NCI-H2196 treated with DMSO at 0.1 percent for 48 hours (cell line): ENCODE measurements around the gene URB1.

Source experiments
- DNase-seq: peaks from one replicate; lab custom pipeline; 2025; ENCODE audit not compliant: unreplicated experiment; lab: John Stamatoyannopoulos, UW

Gene URB1

DNA sequence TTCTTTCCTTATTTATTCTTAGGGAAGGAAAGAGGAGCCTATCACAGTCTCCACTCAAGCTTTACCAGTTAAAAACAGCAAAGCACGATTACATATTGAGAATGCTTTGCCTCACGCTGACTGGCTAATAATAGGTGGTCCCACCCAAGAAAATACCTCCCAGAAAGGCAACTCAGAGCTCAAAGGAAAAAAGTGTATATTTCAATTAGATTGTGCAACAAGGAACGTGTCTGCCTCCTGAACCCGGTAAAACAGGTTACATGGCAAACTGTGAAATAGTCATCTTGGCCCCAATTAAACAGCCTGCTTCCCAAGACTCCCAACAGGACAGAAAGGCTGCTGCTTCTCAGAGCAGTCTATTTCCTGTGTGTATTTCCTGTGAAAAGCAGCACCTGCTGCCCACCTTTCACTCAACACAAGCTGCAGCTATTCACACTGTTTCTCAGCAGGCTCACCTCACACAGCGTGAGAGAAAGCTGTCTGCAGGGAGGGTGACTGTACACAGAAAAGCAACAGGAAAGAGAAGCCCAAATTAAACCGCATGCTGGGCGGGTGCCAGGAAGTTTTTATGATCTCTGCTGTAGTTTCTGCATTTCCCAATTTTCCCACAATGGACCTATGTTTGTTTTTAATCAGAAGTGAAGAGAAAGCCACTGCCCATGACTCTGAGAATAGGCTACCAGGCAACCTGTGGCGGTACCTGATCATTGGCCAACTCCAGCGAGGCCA is 44.0 kb downstream of the URB1 start:
- no peak for DNase-seq

DNA sequence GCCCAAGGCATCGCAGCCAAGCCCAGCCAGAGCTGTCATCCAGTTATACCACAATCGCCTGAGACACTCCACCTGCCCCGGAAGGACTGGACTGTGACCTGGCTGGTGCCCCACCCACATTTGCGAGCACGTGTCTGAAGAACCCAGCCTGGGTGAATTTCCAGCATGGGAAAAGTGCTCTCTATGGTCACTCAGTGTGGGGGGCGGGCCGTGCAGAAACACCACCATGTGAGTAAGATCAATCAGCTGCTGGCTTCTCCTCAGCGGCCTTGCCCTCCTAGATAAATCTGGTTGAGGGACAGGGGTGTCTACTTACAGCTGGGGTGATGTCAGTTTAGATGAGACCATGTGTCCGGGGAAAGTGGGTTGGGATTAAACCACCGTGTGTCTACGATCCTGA is 44.8 kb downstream of the URB1 start:
- DNase-seq, result no peak

DNA sequence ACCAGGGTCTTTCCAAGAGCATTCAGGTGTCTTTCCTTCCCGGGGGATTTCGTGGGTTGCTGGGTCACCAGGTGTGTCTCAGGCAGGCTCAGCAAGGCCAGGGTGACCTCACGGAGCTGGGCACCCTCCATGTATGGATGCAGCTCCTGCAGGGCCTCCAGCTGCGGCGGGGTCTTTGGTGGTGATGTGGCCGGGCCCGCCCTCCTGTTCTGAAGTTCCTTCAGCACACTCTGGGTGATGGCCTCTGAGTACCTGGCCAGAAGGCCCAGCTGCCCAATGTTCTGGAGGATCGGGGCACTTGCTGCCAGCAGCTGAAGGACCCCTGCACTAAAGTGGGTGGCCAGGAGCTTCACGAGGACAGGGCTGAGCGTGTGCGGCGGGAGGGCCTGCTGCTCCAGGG is 45.5 kb downstream of the URB1 start:
- no peak for DNase-seq

DNA sequence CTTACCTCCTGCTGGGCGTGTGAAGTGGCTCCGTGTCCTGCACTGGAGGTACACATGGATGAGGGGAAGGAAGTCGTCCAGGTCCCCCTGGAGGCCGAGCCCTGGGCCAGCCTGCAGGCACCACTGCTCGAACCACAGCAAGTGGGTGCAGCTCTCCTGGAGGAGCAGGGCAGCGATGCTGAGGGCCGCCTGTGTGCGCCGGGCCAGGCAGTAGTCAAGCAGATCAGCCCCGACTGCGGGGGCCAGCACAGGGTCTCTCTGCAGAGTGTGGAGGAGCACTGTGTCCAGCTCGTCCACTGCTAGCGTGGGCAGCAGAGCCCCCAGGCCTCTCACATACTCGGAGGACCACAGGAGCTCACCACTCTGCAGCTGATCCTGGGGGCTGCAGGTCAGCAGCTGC is 45.9 kb downstream of the URB1 start:
- no peak for DNase-seq

DNA sequence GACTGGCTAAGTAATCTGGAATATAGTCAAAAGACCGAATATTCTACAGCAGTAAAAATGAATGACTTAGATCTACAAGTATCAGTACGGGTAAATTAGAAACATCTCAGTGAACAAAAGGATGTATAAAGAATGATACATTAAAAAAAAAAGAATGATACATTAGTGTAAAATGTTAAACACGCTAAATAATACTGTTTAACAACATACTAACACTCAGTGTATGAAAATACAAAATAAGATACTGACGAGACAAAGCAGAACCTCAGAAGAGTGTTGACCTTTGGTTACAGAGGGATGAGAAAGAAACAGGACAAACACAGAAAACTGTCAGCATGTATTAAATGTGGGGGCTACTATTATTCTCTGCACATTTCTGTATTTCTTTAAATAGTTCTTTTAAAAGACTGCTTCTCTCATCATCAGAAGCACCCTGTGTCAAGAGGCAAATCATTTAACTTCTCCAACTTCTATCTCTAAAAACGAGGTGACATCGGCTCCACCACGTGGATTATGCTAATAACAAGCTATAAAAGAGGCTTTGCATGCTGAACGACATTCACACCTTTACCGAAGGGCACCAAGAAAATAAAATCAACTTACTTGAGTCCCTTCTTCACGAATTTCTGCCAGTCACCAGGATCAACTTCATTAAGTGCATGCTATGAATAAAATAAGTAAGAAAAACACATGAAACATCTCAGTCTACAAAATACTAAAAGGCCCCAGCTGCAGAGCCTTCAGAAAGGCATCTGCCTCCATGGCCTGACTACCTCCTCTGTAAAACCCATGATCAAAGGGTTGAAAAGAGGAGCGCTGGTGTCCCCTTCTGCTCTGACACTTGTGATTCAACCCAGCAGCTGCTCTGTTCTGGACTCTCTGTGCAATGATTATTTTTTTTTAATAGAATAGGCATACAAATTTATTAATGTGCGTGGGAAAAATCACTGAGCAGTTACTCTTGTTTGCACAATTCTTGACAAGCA is 51.7 kb downstream of the URB1 start:
- DNase-seq, result no peak

DNA sequence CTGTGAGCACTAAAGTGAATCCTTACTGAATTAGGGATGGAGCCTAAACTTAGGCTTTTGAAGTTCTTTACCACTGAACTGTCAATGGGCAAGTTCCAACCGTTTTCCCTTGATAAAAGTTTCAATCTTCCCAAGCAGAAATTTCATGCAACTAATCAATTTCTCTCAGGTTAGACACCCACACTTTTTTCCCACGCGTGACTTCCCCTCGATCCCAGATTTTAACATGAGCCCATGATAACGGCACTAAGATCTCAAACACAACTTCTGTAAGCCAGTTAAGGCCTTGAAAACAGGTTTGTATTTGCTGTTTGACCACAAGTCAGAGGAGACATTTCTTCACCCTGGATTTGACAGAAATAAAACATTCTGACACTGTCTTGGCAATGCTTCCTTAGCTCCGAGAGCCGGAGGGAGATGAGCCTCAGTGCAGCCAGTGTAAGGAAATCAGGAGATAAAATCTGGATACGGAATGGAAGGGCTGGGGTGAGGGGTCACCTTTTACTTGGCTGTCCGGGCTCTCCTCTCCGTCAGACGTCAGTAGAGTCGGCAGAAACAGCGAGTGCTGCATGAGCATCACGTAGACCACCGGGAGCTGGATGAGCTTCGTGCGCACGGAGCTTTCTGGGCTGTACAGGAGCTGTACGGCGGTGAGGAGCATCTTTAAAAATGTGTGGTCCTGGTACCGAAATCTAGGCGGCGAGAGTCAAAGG is 54.4 kb downstream of the URB1 start:
- no peak for DNase-seq

DNA sequence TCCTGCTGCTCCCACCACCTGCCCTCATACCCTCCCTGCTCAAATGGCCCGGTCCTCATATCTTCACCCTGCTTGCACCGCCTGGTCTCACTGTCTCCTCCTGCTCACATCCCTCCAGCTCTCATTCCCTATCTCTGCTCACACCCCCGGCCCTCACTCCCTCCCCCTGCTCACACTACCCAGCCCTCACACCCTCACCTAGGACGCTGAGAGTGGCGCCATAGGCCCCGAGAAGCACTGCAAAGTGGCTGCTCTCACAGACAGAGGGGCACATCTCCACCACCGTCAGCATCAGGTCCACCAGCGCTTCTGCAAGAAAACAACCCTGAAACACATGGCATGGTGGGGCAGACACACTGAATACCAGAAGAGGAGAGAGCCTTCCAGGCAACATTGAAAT is 55.6 kb downstream of the URB1 start:
- DNase-seq, result no peak

DNA sequence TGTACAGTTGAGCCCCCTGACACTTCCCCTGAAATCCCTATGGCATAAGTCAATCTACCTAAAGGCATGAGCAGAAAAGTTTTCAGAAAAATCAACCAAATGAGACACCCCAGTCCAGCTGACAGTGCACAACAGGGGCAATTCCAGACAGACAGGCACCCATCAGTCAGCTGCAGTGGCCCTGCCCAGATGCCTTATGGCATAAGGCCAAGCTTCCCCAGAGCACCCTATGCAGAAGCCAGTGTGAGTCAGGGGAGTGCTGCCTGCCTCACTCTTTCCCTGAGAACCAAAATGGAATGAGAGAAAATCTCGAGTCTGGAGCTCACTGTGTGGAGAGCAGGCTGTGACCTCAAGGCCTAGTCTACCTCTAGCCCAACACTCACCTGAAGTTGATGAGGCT is 56.1 kb downstream of the URB1 start:
- DNase-seq, result no peak

DNA sequence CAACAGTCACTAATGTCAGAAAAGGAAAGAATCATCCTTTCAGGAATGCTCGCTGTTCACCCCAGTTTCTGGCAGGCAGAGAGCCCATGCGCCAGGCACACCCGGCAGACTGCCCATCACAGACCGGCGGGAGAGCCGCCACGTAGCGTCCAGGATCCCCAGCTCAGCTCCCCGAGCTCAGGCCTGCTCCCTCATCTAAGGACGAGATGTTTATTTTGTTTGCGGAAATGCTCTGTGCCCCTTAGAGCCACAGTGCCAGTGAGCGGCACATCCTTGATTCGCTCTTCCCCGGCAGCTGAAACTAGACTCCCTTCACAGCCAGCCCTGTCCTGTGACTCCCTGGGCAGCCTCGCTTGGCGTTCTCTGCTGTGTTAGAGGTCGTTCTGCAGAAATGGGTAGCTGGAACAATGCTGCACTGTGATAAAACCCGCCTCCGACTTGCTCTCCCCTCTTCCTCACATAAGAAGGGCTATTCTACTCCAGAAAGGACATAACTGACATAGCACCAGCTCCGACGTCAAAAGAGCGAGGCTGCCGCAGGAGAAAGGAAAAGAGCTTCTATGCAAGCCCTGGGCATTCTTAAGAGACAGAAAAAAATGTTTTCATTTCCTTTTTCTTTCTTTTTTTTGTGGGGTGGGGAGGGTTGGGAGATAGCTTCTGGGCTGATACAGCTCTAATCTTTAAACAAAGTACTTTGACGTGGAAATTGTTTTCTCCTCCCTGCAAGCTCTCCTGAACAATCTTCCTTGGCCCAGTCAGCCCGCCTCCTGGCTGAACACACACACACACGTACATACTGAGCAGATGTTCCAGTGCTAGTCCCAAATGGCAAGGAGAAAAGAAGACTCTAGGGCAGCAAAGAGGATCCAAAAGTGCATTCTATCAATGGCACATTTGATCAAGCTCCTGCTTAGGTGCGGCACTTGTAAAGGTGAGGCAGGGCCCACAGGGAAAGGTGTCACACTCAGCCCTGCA is 56.9 kb downstream of the URB1 start:
- no peak for DNase-seq

DNA sequence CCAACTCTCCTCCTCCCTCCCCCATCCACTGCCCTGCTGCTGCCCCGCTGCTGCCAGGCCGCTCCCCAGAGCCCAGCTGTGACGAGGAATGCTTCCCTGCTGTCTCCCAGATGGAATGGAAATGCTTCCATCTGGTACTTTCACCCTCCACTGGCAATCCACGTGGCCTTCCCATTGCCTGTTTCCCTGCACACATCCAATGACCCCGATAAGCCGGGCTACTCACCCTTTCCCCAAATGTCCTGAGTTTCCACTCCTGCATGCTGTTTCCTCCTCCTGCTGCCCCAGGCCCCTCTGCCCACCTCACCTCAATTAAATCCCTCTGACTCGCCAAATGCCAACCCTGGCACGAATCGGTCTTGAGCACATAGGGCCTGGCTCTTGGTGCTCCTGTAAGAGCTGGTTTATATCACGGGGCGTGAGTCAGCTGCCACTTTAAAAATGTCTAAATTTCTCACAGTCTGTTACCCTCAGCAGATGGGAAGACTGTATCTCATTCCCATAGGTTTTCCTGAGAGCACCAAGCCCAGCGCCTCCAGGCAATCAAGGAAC is 57.8 kb downstream of the URB1 start:
- DNase-seq, result no peak

DNA sequence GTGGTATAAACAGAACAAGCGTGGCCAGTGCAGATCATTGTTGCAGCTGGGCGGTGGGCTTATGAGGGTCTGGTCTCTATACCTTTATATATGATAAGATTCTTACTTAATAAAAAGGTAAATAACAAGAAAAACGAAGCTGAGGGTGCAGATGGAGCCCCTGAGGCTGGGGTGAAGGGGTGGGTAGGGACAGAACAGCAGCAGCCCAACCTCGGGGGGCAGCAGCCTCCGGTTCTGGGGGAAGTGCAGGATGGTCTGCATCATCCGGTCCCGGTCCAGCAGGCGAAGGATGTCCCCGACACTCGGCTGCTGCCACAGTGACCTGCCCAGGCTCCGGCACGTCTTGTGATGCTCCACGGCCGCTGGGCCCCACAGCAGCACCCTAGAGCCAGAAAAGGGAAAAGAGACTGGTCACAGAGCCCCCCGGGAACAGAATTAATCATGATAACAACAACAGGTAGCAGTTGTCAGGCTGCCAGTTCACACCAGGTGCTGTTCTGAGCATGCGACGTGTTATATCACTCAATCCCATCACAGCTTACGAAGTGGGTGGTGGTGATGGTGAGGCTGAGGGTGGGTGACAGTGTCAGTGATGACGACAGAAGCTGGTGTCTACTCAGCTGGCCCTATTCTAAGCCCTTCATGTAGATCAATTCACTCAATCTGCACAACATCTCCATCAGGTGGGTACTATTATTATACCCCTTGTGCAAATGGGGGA is 58.7 kb downstream of the URB1 start:
- DNase-seq, result no peak

DNA sequence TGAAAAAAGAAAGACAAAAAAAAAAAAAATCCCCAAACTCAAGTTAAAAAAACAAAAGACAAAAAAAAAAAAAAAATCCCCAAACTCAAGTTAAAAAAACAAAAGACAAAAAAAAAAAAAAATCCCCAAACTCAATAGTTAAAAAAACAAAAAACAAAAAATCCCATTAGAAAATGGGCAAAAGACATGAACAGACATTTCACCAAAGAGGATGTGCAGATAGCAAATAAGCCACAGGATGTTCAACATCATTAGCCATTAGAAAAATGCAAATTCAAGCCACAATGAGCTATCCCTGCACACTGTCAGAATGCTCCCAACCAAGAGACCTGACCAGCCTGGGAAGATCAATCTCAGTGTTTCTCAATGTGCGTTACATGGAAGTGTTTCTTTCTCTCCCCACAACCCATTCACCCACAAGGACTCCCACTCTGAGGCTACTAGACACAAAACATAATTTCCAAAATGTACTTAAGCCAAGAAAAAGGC is 60.3 kb downstream of the URB1 start:
- no peak for DNase-seq

DNA sequence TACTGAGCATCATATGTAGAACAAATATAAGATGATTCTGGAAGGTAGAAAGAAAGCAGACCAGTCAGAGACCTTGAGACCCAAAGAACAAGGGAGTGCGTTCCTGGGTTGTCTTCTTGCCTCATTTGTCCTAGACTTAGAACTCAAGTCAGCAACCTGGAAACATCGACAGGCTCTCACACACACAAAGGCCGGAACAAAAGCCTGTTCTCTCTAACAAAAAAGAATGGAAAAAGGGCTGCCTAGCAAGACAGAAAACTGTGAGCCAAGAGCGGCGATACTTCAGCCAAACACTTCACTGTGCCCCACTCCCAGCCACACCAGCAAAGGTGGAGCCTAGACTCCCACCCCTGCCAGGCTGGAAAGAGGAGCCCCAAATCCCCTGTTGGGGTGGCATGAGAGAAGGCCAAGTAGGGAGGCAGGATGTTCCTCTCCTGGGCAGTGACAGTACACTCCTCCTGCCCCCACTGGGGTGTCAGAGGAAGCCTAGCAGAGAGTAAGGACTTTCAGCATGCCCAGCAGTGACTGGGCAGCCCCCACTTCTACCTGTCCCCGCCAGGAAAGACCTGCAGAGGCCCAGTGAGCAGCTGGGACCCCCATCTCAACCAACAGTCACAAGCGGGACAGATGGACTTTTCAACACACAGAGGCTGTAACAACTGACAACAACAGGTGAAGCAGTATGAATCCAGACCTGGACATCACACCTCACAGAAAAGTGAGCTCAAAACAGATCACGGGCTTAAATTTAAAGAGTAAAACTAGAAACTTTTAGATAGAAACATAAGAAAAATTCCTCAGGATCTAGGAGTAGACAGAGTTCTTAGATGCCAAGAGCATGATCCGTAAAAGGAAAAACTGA is 61.1 kb downstream of the URB1 start:
- DNase-seq, result no peak

DNA sequence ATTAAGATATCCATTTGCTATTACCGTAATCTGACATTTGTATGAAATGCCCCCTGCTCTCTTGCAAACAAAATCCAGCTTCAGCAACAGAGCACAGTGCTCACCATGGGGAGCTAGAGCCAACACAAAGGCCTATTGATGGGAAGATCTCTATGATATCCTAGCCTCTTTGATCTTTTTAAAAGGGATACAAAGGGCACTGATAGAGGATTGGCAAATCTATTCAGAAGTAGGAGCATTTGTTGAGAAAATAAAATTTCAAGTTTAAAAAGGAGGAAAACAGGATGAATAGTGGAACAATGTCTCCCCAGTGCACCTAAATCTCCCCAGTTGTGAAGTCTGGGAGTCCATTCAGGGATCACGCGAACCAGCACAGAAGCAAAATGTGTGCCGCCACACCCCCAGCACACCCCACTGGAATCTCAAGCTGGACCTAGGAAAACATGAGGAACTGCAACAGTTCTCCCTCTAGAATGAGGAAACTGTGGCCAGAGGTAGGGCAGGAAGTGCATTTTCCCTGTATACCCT is 62.0 kb downstream of the URB1 start:
- no peak for DNase-seq

DNA sequence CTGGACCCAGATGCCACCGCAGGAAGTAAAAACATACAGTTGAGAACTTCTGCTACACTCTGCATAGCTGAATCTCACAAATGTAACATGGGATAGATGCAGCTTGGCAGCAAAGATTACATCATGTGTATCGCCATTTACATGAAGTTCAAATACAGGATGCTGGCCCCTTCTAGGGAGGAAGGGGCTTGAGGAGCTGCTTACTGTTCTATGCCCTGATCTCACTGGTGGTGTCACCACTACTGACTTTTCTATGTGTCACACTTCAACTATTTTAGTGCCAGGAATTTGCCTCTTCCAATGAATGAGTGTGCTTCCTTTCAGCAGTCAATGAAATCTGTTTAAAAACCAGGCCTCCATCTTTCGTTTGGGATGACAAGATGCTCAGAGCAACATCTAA is 63.0 kb downstream of the URB1 start:
- DNase-seq, result no peak

DNA sequence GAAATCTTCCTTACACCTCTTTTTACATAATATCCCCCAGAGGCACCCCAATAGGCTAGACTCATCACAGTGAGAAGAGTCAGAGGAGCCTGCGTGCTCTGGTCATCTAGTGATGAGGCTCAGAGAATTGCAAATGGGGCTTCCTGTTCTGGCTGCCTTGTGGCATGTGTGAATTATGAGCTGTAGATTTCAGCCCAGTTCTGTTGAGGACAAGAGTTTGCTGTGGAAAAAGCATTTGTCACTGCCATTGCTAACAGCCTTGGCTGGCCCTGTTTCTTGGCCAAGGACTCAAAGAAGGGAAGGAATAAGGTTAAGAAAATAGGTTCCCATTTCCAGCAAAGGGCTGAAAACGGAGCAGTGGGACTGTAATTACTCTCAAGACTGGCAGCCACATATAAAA is 63.5 kb downstream of the URB1 start:
- no peak for DNase-seq

DNA sequence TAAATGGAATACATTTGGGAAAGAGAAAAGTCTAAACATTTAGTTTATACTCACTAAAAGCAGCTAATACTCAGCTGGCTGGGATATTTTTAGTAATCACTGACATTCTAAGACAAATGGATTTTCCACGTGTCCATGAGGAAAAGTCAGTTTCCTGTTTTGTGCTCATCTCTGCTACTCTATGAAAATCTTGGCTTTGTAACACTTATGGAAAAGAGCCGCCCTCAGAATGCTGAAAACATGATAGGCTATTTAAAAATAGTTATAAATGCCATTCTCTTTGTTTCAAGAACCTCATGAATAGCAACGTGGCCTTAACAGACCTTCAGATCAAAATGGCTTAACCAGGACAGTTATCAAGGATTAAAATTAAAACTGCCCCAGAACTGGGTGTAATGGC is 64.2 kb downstream of the URB1 start:
- no peak for DNase-seq

DNA sequence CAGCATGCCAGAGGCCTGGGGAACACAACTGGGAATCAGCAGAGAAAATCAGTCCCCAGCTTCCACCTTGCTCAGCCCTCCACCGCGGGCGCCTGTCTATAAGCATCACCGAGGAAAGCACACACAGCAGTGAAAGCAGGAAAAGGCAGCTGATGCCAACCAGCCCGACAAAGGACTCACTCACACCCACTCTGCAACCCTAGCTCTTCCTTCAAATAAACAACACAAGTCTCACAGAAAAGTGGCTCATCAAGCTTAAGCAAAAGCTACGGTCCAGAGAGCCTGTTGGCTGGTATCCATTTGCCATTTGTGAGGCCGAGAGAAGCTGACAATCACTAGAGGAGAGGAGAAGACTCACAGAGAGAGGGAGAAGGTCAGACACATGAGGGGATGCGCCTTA is 67.1 kb downstream of the URB1 start:
- no peak for DNase-seq
